Esophagus (tissue), 2 donors: ENCODE data around the gene MRPS33. TPM values are rescaled to one million over a fixed set of nuclear protein-coding genes. Genes with fewer than 3 reads are reported as not detected.
A peak's percentile ranks its signal among the peaks of the same experiment; 100 is the strongest.

Experiments
- H3K27ac ChIP-seq, 2 donors: one replicate each; pipeline ENCODE4 v1.5.1; 2013; ENCODE audit warnings: low read depth in 2 of 2, mild to moderate bottlenecking in 2 of 2, inconsistent platforms in 1 of 2, low read length in 1 of 2, moderate library complexity in 1 of 2
- H3K27me3 ChIP-seq, 2 donors: one replicate each; pipeline ENCODE4 v1.6.1; 2013; ENCODE audit warnings: low read length in 2 of 2, control low read depth in 1 of 2, mild to moderate bottlenecking in 1 of 2; ENCODE audit not compliant: insufficient read depth in 2 of 2, control insufficient read depth in 1 of 2
- H3K36me3 ChIP-seq, 2 donors: one replicate each; pipeline ENCODE4 v1.6.1; 2013; ENCODE audit warnings: low read length in 1 of 2; ENCODE audit not compliant: control insufficient read depth in 2 of 2, insufficient read depth in 2 of 2
- H3K4me1 ChIP-seq, 2 donors: one replicate each; pipeline ENCODE4 v1.6.1; 2013; ENCODE audit warnings: low read length in 1 of 2; ENCODE audit not compliant: control insufficient read depth in 2 of 2, insufficient read depth in 2 of 2
- H3K4me3 ChIP-seq, 2 donors: one replicate each; pipeline ENCODE4 v1.5.1; 2013; ENCODE audit warnings: low read length in 2 of 2, mild to moderate bottlenecking in 2 of 2, low read depth in 1 of 2, moderate library complexity in 1 of 2
- H3K9me3 ChIP-seq, 2 donors: one replicate each; pipeline ENCODE4 v1.6.1; 2013; ENCODE audit warnings: mild to moderate bottlenecking in 2 of 2, low read depth in 1 of 2, low read length in 1 of 2, moderate library complexity in 1 of 2; ENCODE audit not compliant: control insufficient read depth in 2 of 2, insufficient read depth in 1 of 2
- WGBS, 2 donors: extraction: QIAGEN DNeasy Blood & Tissue Kit; methylation state at CpG; one replicate each; pipeline ENCODE4 v1.1.7; 2013; 5-methylcytosine and 5-hydroxymethylcytosine counted together
- polyA plus RNA-seq, 2 donors: library from polyadenylated mRNA; stranded (reverse); fragments of 200-250 nt; gene quantifications; one replicate each; pipeline ENCODE4 v1.2.3, GENCODE V29; 2013
- donor health status: healthy with polysubstance abuse.
- donor health status: Bipolar disorder and iron deficiency.

MRPS33 gene
- polyA plus RNA-seq, result 10 to 100 TPM; 40.9 to 71.4 TPM

GRCh38 chr7:141014524-141015395, at the start of gene MRPS33:
MRPS33 (minus strand) TSS chr7:141014952; CDS start chr7:141010633, 4,319 bp downstream.
- Histone ChIP-seq H3K27me3 (peaks cover 0 to 2% of the 10 kb centered on the region in 2 donors), H3K4me3 (peak within 1 kb of the TSS; percentile 61 to 72), H3K27ac (peak within 1 kb of the TSS; percentile 89 to 90), H3K9me3 (no peaks in the 10 kb centered on the region), H3K4me1 (no peaks in the 10 kb centered on the region), H3K36me3 (no peaks in the 10 kb centered on the region)
- 0 to 1% methylated on average over 47 of the region's 47 CpGs for WGBS, 2 donors

DNA sequence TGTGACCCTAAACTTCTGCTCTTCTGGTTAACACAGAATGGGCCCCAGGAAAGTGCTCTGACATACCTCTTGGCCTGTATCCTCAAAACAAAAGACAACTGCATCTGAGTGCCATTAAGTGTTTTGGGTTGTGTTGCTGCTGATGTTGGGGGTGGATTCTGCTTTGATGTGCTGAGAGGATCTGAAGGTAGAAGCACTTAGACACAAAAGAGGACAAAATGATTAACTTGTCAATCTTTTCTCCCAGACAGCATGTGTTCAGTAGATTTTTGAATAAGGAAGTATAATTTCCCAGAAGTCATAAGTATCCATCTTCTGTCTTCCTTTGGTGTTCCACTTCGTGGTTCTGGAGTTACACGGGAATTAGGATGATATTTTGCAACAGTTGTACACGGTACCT, 43.0 kb upstream of the MRPS33 start:
- Histone ChIP-seq H3K27me3 (no peaks in the 10 kb centered on the region), H3K4me1 (no peaks in the 10 kb centered on the region), H3K4me3 (no peak overlapping the region), H3K9me3 (peaks cover 0 to 3% of the 10 kb centered on the region in 2 donors), H3K36me3 (no peaks in the 10 kb centered on the region), H3K27ac (no peak overlapping the region)
- WGBS, 2 donors, result 87 to 88% methylated on average over 3 of the region's 3 CpGs

DNA sequence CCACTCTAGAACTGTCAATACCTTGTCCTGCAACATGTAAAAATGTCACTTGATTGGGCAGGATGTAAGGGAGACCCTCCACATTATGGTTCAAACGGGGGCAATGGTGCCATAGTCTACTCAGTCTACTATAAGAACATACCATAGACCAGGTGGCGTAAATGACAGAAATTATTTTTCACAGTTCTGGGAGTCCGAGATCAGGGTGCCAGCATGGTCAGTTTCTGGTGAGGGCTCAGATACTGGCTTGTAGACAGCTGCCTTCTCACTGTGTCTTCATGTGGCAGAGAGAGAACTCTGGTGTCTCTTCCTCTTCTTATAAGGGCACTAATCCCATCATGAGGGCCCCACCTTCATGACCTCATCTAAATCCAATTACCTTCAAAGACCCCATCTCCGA, 40.4 kb upstream of the MRPS33 start:
- H3K4me3 ChIP-seq, result no peak overlapping the region
- 87 to 90% methylated on average over 4 of the region's 4 CpGs for WGBS, 2 donors
- H3K4me1 ChIP-seq, result no peaks in the 10 kb centered on the region
- H3K27ac ChIP-seq, result no peak overlapping the region
- no peaks in the 10 kb centered on the region for H3K27me3 ChIP-seq
- H3K9me3 ChIP-seq, result peaks cover 0 to 3% of the 10 kb centered on the region in 2 donors
- H3K36me3 ChIP-seq, result no peaks in the 10 kb centered on the region

- no peak overlapping the region for H3K27ac ChIP-seq
- H3K27me3 ChIP-seq, result no peaks in the 10 kb centered on the region
- peaks cover 0 to 3% of the 10 kb centered on the region in 2 donors for H3K9me3 ChIP-seq
- no peak overlapping the region for H3K4me3 ChIP-seq
- no peaks in the 10 kb centered on the region for H3K4me1 ChIP-seq
- 42 to 47% methylated on average over 9 of the region's 9 CpGs for WGBS, 2 donors
- H3K36me3 ChIP-seq, result no peaks in the 10 kb centered on the region
These were observed 38.9 kb upstream of the MRPS33 start for GRCh38 chr7:141053626-141054025.

GRCh38 chr7:141045842-141046620, 31.3 kb upstream of the MRPS33 start:
- WGBS, 2 donors, result 74 to 80% methylated on average over 7 of the region's 7 CpGs
- Histone ChIP-seq H3K36me3 (no peaks in the 10 kb centered on the region), H3K4me3 (no peak overlapping the region), H3K27me3 (no peaks in the 10 kb centered on the region), H3K4me1 (no peaks in the 10 kb centered on the region), H3K27ac (no peak overlapping the region), H3K9me3 (no peaks in the 10 kb centered on the region)

DNA sequence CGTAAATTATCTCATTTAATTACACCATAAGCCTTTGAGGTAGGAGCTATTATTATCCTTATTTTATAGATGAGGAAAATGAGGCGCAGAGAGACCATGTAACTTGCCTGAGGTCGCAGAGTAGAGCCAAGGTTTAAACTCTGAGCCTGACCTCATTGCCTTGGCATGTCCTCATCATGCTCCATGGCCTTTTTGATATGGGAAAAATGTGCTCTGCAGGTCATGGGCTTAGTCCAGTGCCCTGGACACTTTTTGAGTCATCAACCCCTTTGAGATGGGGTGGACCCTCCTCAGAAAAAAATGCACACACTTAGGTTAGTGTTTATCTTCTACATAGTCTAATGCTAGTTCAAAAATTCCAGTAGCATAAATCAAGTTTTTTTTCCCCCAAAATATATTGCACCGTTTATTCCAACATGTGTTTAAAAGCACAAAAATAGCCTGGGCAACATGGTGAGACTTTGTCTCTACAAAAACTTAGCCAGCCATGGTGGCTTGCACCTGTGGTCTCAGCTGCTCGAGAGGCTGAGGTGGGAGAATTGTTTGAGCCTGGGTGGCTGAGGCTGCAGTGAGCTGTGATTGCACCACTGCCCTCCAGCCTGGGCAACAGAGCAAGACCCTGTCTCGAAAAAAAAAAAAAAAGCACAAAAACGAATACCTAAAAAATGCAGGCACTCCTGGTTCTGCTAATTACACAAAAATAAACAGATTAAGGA, 30.5 kb upstream of the MRPS33 start:
- Histone ChIP-seq H3K36me3 (no peaks in the 10 kb centered on the region), H3K4me1 (no peaks in the 10 kb centered on the region), H3K4me3 (no peak overlapping the region), H3K9me3 (no peaks in the 10 kb centered on the region), H3K27me3 (no peaks in the 10 kb centered on the region), H3K27ac (no peak overlapping the region)
- WGBS, 2 donors, result 42 to 49% methylated on average over 7 of the region's 7 CpGs

- Histone ChIP-seq H3K36me3 (no peaks in the 10 kb centered on the region), H3K27ac (no peak overlapping the region), H3K4me3 (no peak overlapping the region), H3K27me3 (no peaks in the 10 kb centered on the region), H3K9me3 (no peaks in the 10 kb centered on the region), H3K4me1 (no peaks in the 10 kb centered on the region)
- WGBS, 2 donors, result 82 to 85% methylated on average over 4 of the region's 4 CpGs
These were observed 28.9 kb upstream of the MRPS33 start for GRCh38 chr7:141043616-141044015.

GRCh38 chr7:141042222-141043193, 27.8 kb upstream of the MRPS33 start:
- WGBS, 2 donors, result 81 to 86% methylated on average over 14 of the region's 14 CpGs
- Histone ChIP-seq H3K27ac (no peak overlapping the region), H3K27me3 (no peaks in the 10 kb centered on the region), H3K4me3 (no peak overlapping the region), H3K4me1 (no peaks in the 10 kb centered on the region), H3K36me3 (no peaks in the 10 kb centered on the region), H3K9me3 (no peaks in the 10 kb centered on the region)
